ENCODE measurements around the gene TUBB4A.

GRCh38 chr19:6501740-6502648 is at the start of gene TUBB4A:
- TF ChIP-seq CTCF (IDR thresholded peaks at IDR 0.05; ENCODE audit: low read length) = no peak
- TF ChIP-seq EZH2 (IDR thresholded peaks at IDR 0.05; ENCODE audit: borderline replicate concordance, low read length) = no peak
